Activated CD8-positive, alpha-beta T cell treated with anti-CD3 and anti-CD28 coated beads for 36 hours (primary cell): ENCODE measurements around the gene UBR2. TPM values are rescaled to one million over a fixed set of nuclear protein-coding genes. Genes with fewer than 3 reads are reported as not detected.
A peak's percentile ranks its signal among the peaks of the same experiment; 100 is the strongest.

Experiments
- ATAC-seq: fragments of 200-7000 bp; cut with Tn5 transposase; one replicate; pipeline ENCODE4 v1.10.0; 2021; ENCODE audit warnings: mild to moderate bottlenecking, moderate library complexity
- CTCF ChIA-PET: fragments of 350-600 bp; sonication (Branson Sonifier 250); formaldehyde crosslinking; loops from one replicate; lab custom pipeline; 2021; ENCODE audit warnings: antibody characterized with exemption; lab: Charles Lee
- POLR2A ChIA-PET: fragments of 350-600 bp; sonication (Branson Sonifier 250); formaldehyde crosslinking; loops from one replicate; lab custom pipeline; 2021; ENCODE audit warnings: antibody characterized with exemption; lab: Charles Lee
- DNase-seq: peaks from one replicate; pipeline ENCODE4 v3.0.0-alpha.2; 2020
- H3K27ac Mint-ChIP-seq: one replicate; pipeline ENCODE4 v1.8.0; 2021; ENCODE audit warnings: mild to moderate bottlenecking, mixed read lengths
- H3K27me3 Mint-ChIP-seq: one replicate; pipeline ENCODE4 v1.8.0; 2021; ENCODE audit warnings: mixed read lengths
- H3K36me3 Mint-ChIP-seq: one replicate; pipeline ENCODE4 v1.8.0; 2021; ENCODE audit warnings: low read depth, mixed read lengths
- H3K4me1 Mint-ChIP-seq: one replicate; pipeline ENCODE4 v1.8.0; 2021; ENCODE audit warnings: low read depth, mixed read lengths
- H3K4me3 Mint-ChIP-seq: one replicate; pipeline ENCODE4 v1.8.0; 2021; ENCODE audit warnings: mild to moderate bottlenecking, moderate library complexity, mixed read lengths
- H3K9me3 Mint-ChIP-seq: one replicate; pipeline ENCODE4 v1.8.0; 2021; ENCODE audit warnings: mixed read lengths
- CTCF ChIP-seq: fragments of 200-600 bp; IDR thresholded peaks from one replicate; pipeline ENCODE4 v1.8.0; 2022; ENCODE audit warnings: antibody characterized with exemption, mild to moderate bottlenecking
- intact Hi-C: fragments of 100-400 bp; cut with micrococcal nuclease; formaldehyde crosslinking; loops from one replicate; pipeline ENCODE4 v1.10.0; 2022
- total RNA-seq, 2 experiments: library from RNA; stranded (reverse); gene quantifications; one replicate each; pipeline ENCODE4 v1.2.3, GENCODE V29; 2021

The UBR2 gene
- total RNA-seq, 2 experiments from 2014 or later: 24.5 to 25.8 TPM

DNA sequence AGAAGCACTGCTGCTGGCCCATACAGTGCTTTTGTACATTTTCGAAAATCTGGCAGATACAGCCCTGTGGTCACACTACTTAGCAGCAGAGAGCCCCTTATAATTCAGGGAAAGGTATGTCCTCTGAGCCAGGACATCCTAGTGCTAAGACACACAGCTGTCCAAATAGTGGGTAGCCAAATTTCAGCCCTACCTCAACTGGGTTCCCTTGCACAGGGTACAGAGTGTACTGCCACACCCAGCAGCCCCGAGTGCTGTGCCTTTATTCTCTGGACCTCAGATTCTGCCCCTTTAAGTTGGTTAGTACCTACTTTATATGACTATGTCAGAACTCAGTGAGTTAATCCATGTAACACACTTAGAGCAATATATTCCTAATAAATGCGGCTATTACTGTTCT is 111.0 kb downstream of the UBR2 start:
- no peak for TF ChIP-seq CTCF
- Mint-ChIP-seq H3K36me3 (peaks cover 43% of the 10 kb centered on the region), H3K4me3 (no peak overlapping the region), H3K4me1 (peaks cover 11% of the 10 kb centered on the region), H3K9me3 (no peaks in the 10 kb centered on the region), H3K27ac (no peak overlapping the region), H3K27me3 (no peaks in the 10 kb centered on the region)
- intact Hi-C loops: no loop called here
- POLR2A ChIA-PET: interaction anchor here (1.0 kb wide), 1 partner anchor 24 kb away, joined by 4 read pairs; no protein-coding TSS in a partner anchor
- no peak for ATAC-seq
- DNase-seq: no peak
- CTCF ChIA-PET: interaction anchor here (1.0 to 1.5 kb wide), 2 partner anchors 13 to 18 kb away, joined by 4 to 7 read pairs; no protein-coding TSS in a partner anchor

- CTCF ChIA-PET: interaction anchor here (0.8 to 1.0 kb wide), 3 partner anchors 25 to 200 kb away, joined by 3 read pairs; no protein-coding TSS in a partner anchor
These were observed 115.5 kb downstream of the UBR2 start for GRCh38 chr6:42679358-42679757.

DNA sequence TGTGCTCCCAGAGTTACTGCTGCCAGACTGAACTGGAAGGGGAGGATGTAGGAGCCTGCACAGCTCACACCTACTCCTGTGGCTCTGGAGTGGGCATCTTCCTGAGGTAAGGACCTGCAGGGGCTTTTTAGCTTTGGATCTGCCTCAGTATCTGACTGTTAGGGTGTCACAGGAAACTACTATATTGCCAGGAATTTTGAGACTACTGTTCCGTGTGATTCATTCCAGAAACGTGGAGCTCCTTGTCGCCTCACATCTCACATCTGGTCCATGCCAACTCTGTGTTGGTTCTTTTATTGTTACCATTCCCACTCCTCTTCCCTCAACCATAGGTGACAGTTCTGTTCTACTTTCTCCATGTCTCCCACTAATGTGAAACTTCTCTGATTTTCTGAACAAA is 124.5 kb downstream of the UBR2 start:
- Mint-ChIP-seq H3K27me3 (no peaks in the 10 kb centered on the region), H3K27ac (peak overlapping the region; percentile 2), H3K36me3 (peaks cover 67% of the 10 kb centered on the region), H3K4me1 (peaks cover 24% of the 10 kb centered on the region), H3K4me3 (no peak overlapping the region), H3K9me3 (no peaks in the 10 kb centered on the region)
- ATAC-seq (no peak), DNase-seq (no peak)
- POLR2A ChIA-PET: interaction anchor here (0.5 to 1.7 kb wide), 2 partner anchors 191 to 1097 kb away, joined by 3 to 4 read pairs; partner anchors contain the start of gene RPL7L1
- CTCF ChIA-PET: interaction anchor here (0.9 to 1.9 kb wide), 6 partner anchors 8 to 141 kb away, joined by 3 to 9 read pairs (median 4); no protein-coding TSS in a partner anchor
- intact Hi-C loops: no loop called here
- TF ChIP-seq CTCF: no peak

More at GRCh38 chr6:42679358-42679757, 115.5 kb downstream of the UBR2 start:
- intact Hi-C loops: no loop called here
- Mint-ChIP-seq H3K27me3 (no peaks in the 10 kb centered on the region), H3K27ac (no peak overlapping the region), H3K9me3 (no peaks in the 10 kb centered on the region), H3K36me3 (peaks cover 37% of the 10 kb centered on the region), H3K4me3 (no peak overlapping the region), H3K4me1 (no peaks in the 10 kb centered on the region)
- DNase-seq (no peak), ATAC-seq (no peak)
- no peak for TF ChIP-seq CTCF
- POLR2A ChIA-PET: interaction anchor here (1.0 to 1.1 kb wide), 2 partner anchors 13 to 23 kb away, joined by 3 read pairs; no protein-coding TSS in a partner anchor

DNA sequence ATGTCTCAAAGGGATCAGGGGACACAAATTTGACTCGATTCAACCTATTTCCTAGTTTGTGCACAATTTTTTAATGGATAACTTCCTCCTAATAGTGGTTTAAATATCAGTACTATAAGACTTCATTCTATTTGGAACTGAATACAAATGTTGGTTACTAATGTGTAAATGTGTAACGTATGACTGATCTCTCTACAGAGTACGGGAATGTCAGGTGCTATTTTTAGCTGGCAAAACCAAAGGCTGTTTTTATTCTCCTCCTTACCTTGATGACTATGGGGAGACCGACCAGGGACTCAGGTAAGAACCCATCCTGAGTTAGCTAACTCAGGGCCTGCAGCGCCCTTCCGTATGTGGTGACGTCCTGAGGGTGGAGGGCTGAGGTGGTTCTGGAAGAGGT is 125.5 kb downstream of the UBR2 start:
- Mint-ChIP-seq H3K4me1 (peaks cover 34% of the 10 kb centered on the region), H3K4me3 (no peak overlapping the region), H3K27ac (peak overlapping the region; percentile 52), H3K27me3 (no peaks in the 10 kb centered on the region), H3K9me3 (no peaks in the 10 kb centered on the region), H3K36me3 (peaks cover 66% of the 10 kb centered on the region)
- TF ChIP-seq CTCF: no peak
- intact Hi-C loops: no loop called here
- ChIA-PET CTCF (interaction anchor here (0.7 to 4.1 kb wide), 6 partner anchors 10 to 142 kb away, joined by 3 to 29 read pairs (median 4); no protein-coding TSS in a partner anchor), POLR2A (interaction anchor here (0.9 kb wide), 1 partner anchor 57 kb away, joined by 3 read pairs; the partner anchor contains the start of gene TBCC)
- DNase-seq (no peak), ATAC-seq (no peak)

GRCh38 chr6:42690151-42690702 is 126.4 kb downstream of the UBR2 start:
- H3K27me3 Mint-ChIP-seq: no peaks in the 10 kb centered on the region
- peaks cover 62% of the 10 kb centered on the region for H3K36me3 Mint-ChIP-seq
- no peak for TF ChIP-seq CTCF
- ChIA-PET POLR2A (interaction anchor here (0.8 kb wide), 1 partner anchor 104 kb away, joined by 3 read pairs; no protein-coding TSS in a partner anchor), CTCF (interaction anchor here (4.1 kb wide), 1 partner anchor 36 kb away, joined by 29 read pairs; no protein-coding TSS in a partner anchor)
- no peak overlapping the region for H3K4me3 Mint-ChIP-seq
- H3K4me1 Mint-ChIP-seq: peaks cover 38% of the 10 kb centered on the region
- ATAC-seq (no peak), DNase-seq (no peak)
- intact Hi-C loops: no loop called here
- peak overlapping the region; percentile 73 for H3K27ac Mint-ChIP-seq
- H3K9me3 Mint-ChIP-seq: no peaks in the 10 kb centered on the region
